Muscle layer of duodenum (tissue), 2 donors: ENCODE data around the gene ACTR10.

Source experiments
- H3K27ac ChIP-seq: one replicate; pipeline ENCODE4 v1.7.0; 2013; ENCODE audit warnings: mild to moderate bottlenecking, low read length
- H3K27me3 ChIP-seq: one replicate; pipeline ENCODE4 v1.7.0; 2013; ENCODE audit warnings: low read depth, mild to moderate bottlenecking, control low read depth, low read length
- H3K36me3 ChIP-seq, 2 donors: one replicate each; pipeline ENCODE4 v1.7.0; 2013; ENCODE audit warnings: low read length in 2 of 2, control low read depth in 1 of 2, mild to moderate bottlenecking in 1 of 2; ENCODE audit not compliant: insufficient read depth in 2 of 2, control insufficient read depth in 1 of 2
- H3K4me1 ChIP-seq, 2 donors: one replicate each; pipeline ENCODE4 v1.7.0; 2013; ENCODE audit warnings: low read length in 2 of 2, mild to moderate bottlenecking in 2 of 2, control low read depth in 1 of 2, moderate library complexity in 1 of 2; ENCODE audit not compliant: insufficient read depth in 2 of 2, control insufficient read depth in 1 of 2
- H3K4me3 ChIP-seq, 2 donors: one replicate each; pipeline ENCODE4 v1.7.0; 2013; ENCODE audit warnings: low read length in 2 of 2, low read depth in 1 of 2, mild to moderate bottlenecking in 1 of 2
- H3K9me3 ChIP-seq, 2 donors: one replicate each; pipeline ENCODE4 v1.7.0; 2013; ENCODE audit warnings: low read length in 2 of 2, control low read depth in 1 of 2, mild to moderate bottlenecking in 1 of 2; ENCODE audit not compliant: control insufficient read depth in 1 of 2
- donor health status: healthy.

ACTR10 gene

DNA sequence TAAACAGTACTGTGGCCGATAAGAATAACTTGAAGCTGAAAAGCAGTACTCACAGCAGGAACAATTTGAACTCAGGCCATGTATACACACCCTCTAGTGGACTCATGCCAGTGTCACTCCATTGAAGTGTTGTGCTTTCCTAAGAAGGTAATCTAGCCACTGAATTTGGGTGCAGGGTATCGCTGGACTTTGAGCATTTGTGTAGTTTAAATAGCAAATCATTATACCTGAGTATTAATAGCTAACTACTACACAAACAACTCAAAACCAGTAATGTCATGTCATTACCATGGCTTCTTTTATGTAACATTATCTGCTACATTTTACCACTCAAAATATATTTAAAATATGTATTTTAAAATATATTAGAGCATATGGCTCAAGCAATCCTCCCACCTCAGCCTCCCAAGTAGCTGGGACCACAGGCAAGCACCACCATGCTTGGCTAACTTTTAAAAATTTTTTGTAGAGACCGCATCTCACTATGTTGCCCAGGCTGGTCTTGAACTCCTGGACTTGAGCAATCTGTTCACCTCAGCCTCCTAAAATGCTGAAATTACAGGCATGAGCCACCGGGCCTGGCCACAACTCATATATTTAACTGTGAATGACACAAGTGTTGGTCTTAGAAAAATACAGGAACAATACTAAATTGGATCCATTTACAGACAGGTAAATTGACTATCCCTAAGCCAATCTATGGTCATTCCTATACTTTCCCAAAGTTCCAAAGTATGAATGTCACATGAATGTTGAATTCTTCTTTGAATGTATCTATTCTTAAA lies 72.8 kb downstream of the ACTR10 start:
- H3K27me3 ChIP-seq: no peaks in the 10 kb centered on the region
- peaks cover 12 to 23% of the 10 kb centered on the region in 2 donors for H3K4me1 ChIP-seq
- H3K27ac ChIP-seq: peak overlapping the region; percentile 46
- H3K36me3 ChIP-seq: peaks cover 40 to 46% of the 10 kb centered on the region in 2 donors
- H3K4me3 ChIP-seq: no peak overlapping the region
- no peaks in the 10 kb centered on the region for H3K9me3 ChIP-seq

DNA sequence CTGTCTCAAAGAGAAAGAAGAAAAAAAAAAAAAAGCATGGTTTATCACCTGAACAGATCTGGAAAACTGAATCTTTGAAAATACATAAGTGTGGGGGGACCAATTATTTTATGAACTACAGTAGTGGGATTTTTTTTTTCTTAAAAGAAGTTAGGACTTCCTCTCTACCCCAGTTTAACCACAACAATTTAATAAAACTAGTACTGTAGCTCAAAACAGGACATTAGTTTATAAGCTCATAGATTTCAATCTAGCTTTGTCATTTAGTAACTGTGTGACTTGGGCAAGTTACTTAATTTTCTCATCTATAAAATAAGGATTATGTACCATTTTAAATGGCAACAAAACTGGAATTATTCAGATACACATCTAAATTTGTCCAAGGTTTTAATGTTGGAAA lies 74.9 kb downstream of the ACTR10 start:
- H3K4me1 ChIP-seq: peaks cover 12 to 23% of the 10 kb centered on the region in 2 donors

DNA sequence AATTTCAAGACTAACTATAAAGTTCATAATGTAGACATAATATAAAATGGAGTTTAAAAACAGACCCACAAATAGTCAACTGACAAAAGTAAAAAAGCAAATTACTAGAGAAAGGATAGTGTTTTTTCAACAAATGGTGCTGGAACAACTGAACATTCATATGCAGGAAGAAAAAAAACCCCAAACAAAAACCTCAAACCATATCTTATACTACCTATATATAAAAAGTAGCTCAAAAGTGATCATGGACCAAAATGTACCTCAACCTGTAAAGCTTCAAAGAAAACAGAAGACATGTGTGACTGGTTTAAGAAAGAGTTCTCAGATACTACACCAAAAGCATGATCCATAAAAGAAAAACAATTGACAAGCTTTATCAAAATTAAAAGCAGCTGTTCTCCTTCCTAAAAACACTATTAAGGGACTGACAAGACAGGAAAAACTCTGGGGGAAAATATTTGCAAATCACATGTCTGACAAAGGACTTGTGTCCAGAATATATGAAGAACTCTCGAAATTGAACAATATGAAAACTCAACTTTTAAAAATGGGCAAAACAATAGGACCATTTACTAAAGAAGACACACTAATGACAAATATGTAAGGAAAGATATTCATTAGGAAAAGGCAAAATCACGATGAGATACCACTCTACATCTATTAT lies 75.7 kb downstream of the ACTR10 start:
- Histone ChIP-seq H3K4me1 (peaks cover 12 to 28% of the 10 kb centered on the region in 2 donors), H3K9me3 (no peaks in the 10 kb centered on the region), H3K4me3 (no peak overlapping the region), H3K27ac (peak overlapping the region; percentile 43), H3K27me3 (no peaks in the 10 kb centered on the region), H3K36me3 (peaks cover 19 to 31% of the 10 kb centered on the region in 2 donors)

More for the DNA sequence above, 74.9 kb downstream of the ACTR10 start:
- Histone ChIP-seq H3K27me3 (no peaks in the 10 kb centered on the region), H3K36me3 (peaks cover 25 to 39% of the 10 kb centered on the region in 2 donors), H3K27ac (peak overlapping the region; percentile 43), H3K9me3 (no peaks in the 10 kb centered on the region), H3K4me3 (no peak overlapping the region)

DNA sequence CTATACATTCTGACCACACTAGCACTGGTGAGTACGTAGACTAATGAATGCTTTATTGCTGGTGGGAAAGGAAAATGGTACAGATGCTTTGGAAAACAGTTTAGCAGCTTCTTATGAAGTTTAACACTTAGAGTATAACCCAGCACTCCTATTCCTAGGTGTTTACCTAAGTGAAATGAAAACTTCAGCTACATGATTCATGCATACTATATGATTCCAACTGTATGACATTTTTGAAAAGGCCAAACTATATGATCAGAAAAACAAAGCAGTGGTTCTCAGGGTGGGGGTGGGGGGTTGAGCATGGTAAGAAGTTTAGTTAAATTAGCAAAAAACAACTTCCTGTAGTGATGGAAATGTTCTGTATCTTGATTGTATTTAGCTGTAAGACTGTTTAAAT lies 76.3 kb downstream of the ACTR10 start:
- no peaks in the 10 kb centered on the region for H3K27me3 ChIP-seq
- H3K27ac ChIP-seq: no peak overlapping the region
- H3K9me3 ChIP-seq: no peaks in the 10 kb centered on the region
- H3K4me1 ChIP-seq: peaks cover 12 to 30% of the 10 kb centered on the region in 2 donors
- peaks cover 17 to 27% of the 10 kb centered on the region in 2 donors for H3K36me3 ChIP-seq
- no peak overlapping the region for H3K4me3 ChIP-seq

DNA sequence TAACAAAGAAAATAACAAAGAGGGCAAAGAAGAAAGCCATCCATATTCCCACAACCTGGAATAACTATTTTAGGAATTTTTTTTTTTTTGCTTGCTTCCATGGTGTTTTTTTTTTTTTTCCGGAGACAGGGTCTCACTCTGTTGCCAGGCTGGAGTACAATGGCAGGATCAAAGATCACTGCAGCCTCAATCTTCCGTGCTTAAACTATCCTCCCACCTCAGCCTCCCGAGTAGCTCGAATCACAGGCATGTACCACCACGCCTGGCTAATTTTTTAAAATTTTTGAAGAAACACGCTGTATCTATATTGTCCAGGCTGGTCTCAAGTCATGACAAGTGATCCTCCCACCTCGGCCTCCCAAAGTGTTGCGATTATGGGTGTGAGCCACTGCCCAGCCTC lies 78.2 kb downstream of the ACTR10 start:
- Histone ChIP-seq H3K4me3 (no peak overlapping the region), H3K36me3 (peaks cover 14 to 17% of the 10 kb centered on the region in 2 donors), H3K27me3 (no peaks in the 10 kb centered on the region), H3K9me3 (no peaks in the 10 kb centered on the region), H3K27ac (no peak overlapping the region), H3K4me1 (peaks cover 20 to 26% of the 10 kb centered on the region in 2 donors)

DNA sequence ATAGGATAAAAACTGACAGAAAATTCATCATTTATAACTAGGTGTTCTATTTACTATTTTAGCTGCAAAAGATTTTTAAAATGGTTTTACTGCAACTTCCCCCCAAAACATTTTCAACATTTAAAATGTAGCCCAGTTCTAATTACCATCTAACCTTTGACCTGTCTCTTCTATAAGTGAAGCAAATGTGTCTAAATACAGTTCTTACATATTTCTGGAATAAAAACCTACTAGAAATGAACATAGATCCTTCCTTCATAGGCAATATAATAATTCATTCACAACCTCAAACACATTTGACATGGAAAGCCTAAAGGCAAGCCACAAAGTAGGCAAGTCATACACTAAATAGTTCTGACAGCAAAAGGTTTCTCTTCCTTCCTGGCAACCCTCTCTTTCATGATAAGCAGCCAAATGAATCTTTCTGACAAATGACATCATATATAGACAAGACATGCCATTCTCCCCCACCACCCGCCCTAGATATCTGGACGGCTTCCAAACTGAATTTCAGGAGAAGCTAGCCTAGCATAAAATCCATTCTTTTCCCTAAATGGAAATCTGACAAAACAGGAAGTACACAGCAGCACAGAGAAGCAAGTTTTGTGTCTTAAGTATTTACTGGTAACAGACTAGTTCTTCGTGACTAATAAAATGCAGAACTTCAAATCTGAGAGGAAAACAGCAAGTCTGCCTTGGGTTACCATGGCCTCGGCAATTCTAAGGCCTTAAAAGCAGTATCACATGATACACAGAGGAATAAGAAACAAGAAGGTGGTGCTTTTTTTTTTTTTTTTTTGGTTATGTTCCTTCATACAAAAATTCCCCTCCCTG lies 81.2 kb downstream of the ACTR10 start:
- Histone ChIP-seq H3K27me3 (no peaks in the 10 kb centered on the region), H3K36me3 (peaks cover 26 to 27% of the 10 kb centered on the region in 2 donors), H3K4me3 (peak overlapping the region in 1 of 2 donors; percentile 11), H3K9me3 (no peaks in the 10 kb centered on the region), H3K27ac (peak overlapping the region; percentile 92), H3K4me1 (peaks cover 13 to 16% of the 10 kb centered on the region in 2 donors)

DNA sequence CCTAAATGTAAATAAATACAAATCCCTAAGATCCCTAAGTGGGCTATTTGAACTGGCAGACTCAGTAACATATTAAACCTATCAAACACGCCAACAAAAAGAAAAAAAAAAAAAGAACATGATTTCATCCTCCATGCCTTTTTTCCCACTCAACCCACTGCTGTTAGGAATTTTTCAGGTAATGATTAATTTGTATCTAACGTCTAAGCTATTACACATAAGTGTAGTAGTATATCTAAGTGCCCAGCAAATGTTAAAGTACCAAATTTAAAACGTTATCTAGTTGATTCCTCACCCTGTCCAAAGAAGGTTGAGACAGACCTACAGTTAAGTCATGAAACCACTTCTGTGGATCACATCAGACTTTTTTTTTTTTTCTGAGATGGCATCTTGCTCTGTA lies 82.0 kb downstream of the ACTR10 start:
- H3K27ac ChIP-seq: peak overlapping the region; percentile 92
- peaks cover 8 to 14% of the 10 kb centered on the region in 2 donors for H3K4me1 ChIP-seq
- H3K9me3 ChIP-seq: no peaks in the 10 kb centered on the region
- peaks cover 26 to 27% of the 10 kb centered on the region in 2 donors for H3K36me3 ChIP-seq
- no peaks in the 10 kb centered on the region for H3K27me3 ChIP-seq
- H3K4me3 ChIP-seq: no peak overlapping the region

DNA sequence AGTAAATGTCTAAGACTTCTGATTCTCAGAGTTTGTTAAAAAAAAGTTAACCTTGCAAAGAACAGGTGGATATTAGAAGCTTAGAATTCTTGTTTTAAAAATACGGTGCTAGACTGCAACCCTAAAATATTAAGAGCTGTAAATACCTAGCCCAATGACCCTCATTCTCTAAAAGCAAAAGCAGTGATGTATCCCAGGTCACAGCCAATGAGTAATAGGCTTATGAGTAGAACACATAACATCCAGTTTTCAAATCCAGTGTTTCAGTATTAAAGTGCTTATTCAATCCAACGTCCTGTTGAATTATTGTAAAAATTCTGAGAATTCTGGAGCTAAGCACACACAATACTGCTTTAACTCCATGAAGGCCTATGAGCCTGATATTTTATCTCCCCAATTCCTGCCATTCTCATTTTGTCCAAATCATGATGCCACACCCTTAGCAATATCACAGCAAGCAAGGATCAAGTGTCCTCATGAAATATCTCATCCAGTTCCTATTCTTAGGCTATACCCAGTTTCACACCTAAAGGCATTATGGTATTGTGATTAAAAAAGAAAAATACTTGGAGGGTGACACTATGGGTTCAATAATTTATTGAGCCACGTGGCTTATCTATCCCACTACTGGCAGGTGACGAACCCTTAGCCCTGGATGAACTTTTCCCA lies 83.1 kb downstream of the ACTR10 start:
- no peaks in the 10 kb centered on the region for H3K9me3 ChIP-seq
- peaks cover 21 to 27% of the 10 kb centered on the region in 2 donors for H3K36me3 ChIP-seq
- no peak overlapping the region for H3K4me3 ChIP-seq
- H3K4me1 ChIP-seq: peaks cover 8 to 14% of the 10 kb centered on the region in 2 donors
- peak overlapping the region; percentile 56 for H3K27ac ChIP-seq
- H3K27me3 ChIP-seq: no peaks in the 10 kb centered on the region

DNA sequence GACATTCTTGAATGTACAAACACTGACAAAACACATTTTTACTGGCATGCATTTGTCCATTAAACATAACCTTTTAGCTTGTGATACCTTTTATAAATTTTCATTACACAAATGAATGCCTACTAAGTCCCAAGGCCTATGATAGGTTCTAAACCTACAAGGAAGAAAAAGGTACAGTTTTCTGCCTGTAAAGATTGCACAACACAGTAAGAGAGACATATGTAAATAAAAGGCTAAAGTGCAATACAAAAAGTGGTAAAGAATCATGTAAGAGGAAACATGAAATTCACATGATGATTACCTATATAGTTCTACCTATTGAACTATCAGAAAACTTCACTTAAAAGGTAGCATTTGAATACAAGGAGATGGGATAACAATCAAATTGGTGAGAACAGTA lies 83.8 kb downstream of the ACTR10 start:
- Histone ChIP-seq H3K4me1 (peaks cover 8 to 16% of the 10 kb centered on the region in 2 donors), H3K27ac (peak overlapping the region; percentile 56), H3K27me3 (no peaks in the 10 kb centered on the region), H3K4me3 (no peak overlapping the region), H3K36me3 (peaks cover 23 to 27% of the 10 kb centered on the region in 2 donors), H3K9me3 (no peaks in the 10 kb centered on the region)

DNA sequence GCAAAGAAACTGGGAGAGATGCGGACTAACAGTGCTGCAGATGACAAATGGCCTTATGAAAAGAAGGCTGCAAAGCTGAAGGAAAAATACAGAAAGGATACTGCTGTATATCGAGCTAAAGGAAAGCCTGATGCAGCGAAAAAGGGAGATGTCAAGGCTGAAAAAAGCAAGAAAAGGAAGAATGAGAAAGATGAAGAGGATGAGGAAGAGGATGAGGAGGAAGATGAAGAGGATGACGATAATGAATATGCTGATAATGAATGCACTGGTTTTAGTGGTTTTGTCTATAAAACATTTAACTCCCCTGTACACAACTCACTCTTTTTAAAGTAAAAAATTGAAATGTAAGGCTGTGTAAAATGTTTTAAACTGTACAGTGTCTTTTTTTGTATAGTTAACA lies 85.2 kb downstream of the ACTR10 start:
- peaks cover 8 to 22% of the 10 kb centered on the region in 2 donors for H3K4me1 ChIP-seq
- H3K27ac ChIP-seq: no peak overlapping the region
- no peak overlapping the region for H3K4me3 ChIP-seq
- H3K27me3 ChIP-seq: no peaks in the 10 kb centered on the region
- peaks cover 28% of the 10 kb centered on the region in 2 donors for H3K36me3 ChIP-seq
- H3K9me3 ChIP-seq: no peaks in the 10 kb centered on the region
